Esophagus muscularis mucosa (tissue), 4 donors: ENCODE results near the gene UGT1A6. TPM values are rescaled to one million over a fixed set of nuclear protein-coding genes. Genes with fewer than 3 reads are reported as not detected.

Experiments
- DNase-seq: peaks from one replicate; pipeline ENCODE4 v3.0.0-alpha.2; 2017; ENCODE audit errors: extremely low spot score
- H3K27ac ChIP-seq, 4 donors: fragments of 200-600 bp; sonication (generic); replicated peaks in 1 of 4; 1 replicate in 3 of 4; 2 replicates in 1 of 4; pipeline ENCODE4 v1.5.1; 2016 to 2019; ENCODE audit warnings: mild to moderate bottlenecking in 1 of 4
- H3K27me3 ChIP-seq, 4 donors: fragments of 200-600 bp; sonication (generic); one replicate each; pipeline versions ENCODE4 v1.5.1 to v1.6.0; 2016 to 2019
- H3K36me3 ChIP-seq, 4 donors: fragments of 200-600 bp; sonication (generic); one replicate each; pipeline ENCODE4 v1.5.1; 2016 to 2019
- H3K4me1 ChIP-seq, 4 donors: fragments of 200-600 bp; sonication (generic); one replicate each; pipeline ENCODE4 v1.5.1; 2016 to 2019
- H3K4me3 ChIP-seq, 4 donors: fragments of 200-600 bp; sonication (generic); 1 replicate in 2 of 4; 2 replicates in 2 of 4; pipeline ENCODE4 v1.5.1; 2016 to 2019; ENCODE audit warnings: mild to moderate bottlenecking in 4 of 4, moderate library complexity in 1 of 4
- H3K9me3 ChIP-seq, 4 donors: fragments of 200-600 bp; sonication (generic); 1 replicate in 3 of 4; 2 replicates in 1 of 4; pipeline ENCODE4 v1.5.1; 2016 to 2019
- EP300 ChIP-seq: sonication (generic); formaldehyde crosslinking; IDR thresholded peaks from one replicate; pipeline ENCODE4 v1.6.1; 2017; ENCODE audit warnings: antibody characterized with exemption
- POLR2A ChIP-seq: fragments of 450-650 bp; IDR thresholded peaks from one replicate; pipeline ENCODE4 v1.6.1; 2017; ENCODE audit warnings: antibody characterized with exemption, moderate library complexity, mild to moderate bottlenecking, low read depth
- POLR2AphosphoS5 ChIP-seq, 2 donors: sonication (generic); formaldehyde crosslinking; IDR thresholded peaks; one replicate each; pipeline ENCODE4 v1.6.1; 2017; ENCODE audit warnings: antibody characterized with exemption in 2 of 2
- WGBS: methylation state at CpG from one replicate; pipeline ENCODE4 v1.1.5; 2018; 5-methylcytosine and 5-hydroxymethylcytosine counted together
- intact Hi-C: fragments of 100-400 bp; cut with DNase I; formaldehyde crosslinking; loops from one replicate; pipeline ENCODE4 v1.15.1; 2023
- total RNA-seq, 4 donors: library from RNA; depleted of rRNA; stranded (reverse); fragments of >200 nt; gene quantifications; one replicate each; pipeline versions ENCODE4 v1.1.0 to v1.2.1, GENCODE V29; 2016
- TF ChIP-seq, protein P1 (sequence below), 3 experiments: fragments of 200-600 bp in 2 of 3; fragments of 450-650 bp in 1 of 3; sonication (generic) in 2 of 3; IDR thresholded peaks; one replicate each; pipeline ENCODE4 v1.5.1; 2017 to 2019; ENCODE audit warnings: antibody characterized with exemption in 3 of 3, mild to moderate bottlenecking in 2 of 3, moderate library complexity in 1 of 3

UGT1A6 gene
- total RNA-seq, 4 donors from 2014 or later = not detected

- Histone ChIP-seq H3K4me3 (no peak overlapping the region), H3K4me1 (no peaks in the 10 kb centered on the region), H3K36me3 (no peaks in the 10 kb centered on the region), H3K9me3 (no peaks in the 10 kb centered on the region), H3K27ac (no peak overlapping the region), H3K27me3 (no peaks in the 10 kb centered on the region)
- 53% methylated on average over 1 of the region's 1 CpG for WGBS
- intact Hi-C loops = no loop called here
- TF ChIP-seq POLR2A (no peak), POLR2AphosphoS5 (IDR thresholded peaks at IDR 0.05) (no peak), EP300 (no peak)
- TF ChIP-seq, protein P1, sequence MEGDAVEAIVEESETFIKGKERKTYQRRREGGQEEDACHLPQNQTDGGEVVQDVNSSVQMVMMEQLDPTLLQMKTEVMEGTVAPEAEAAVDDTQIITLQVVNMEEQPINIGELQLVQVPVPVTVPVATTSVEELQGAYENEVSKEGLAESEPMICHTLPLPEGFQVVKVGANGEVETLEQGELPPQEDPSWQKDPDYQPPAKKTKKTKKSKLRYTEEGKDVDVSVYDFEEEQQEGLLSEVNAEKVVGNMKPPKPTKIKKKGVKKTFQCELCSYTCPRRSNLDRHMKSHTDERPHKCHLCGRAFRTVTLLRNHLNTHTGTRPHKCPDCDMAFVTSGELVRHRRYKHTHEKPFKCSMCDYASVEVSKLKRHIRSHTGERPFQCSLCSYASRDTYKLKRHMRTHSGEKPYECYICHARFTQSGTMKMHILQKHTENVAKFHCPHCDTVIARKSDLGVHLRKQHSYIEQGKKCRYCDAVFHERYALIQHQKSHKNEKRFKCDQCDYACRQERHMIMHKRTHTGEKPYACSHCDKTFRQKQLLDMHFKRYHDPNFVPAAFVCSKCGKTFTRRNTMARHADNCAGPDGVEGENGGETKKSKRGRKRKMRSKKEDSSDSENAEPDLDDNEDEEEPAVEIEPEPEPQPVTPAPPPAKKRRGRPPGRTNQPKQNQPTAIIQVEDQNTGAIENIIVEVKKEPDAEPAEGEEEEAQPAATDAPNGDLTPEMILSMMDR (IDR thresholded peaks at IDR 0.05) = no peak
- no peak for DNase-seq
These were observed 18.4 kb upstream of the UGT1A6 start for GRCh38 chr2:233674314-233674713.

GRCh38 chr2:233674995-233675394 is 17.7 kb upstream of the UGT1A6 start:
- H3K27me3 ChIP-seq = no peaks in the 10 kb centered on the region
- TF ChIP-seq, protein P1 (IDR thresholded peaks at IDR 0.05) = no peak
- TF ChIP-seq POLR2AphosphoS5 (IDR thresholded peaks at IDR 0.05) (no peak), POLR2A (no peak), EP300 (no peak)
- intact Hi-C loops = no loop called here
- H3K4me1 ChIP-seq = no peaks in the 10 kb centered on the region
- H3K36me3 ChIP-seq = no peaks in the 10 kb centered on the region
- 31% methylated on average over 4 of the region's 4 CpGs for WGBS
- no peaks in the 10 kb centered on the region for H3K9me3 ChIP-seq
- H3K4me3 ChIP-seq = no peak overlapping the region
- DNase-seq = no peak
- no peak overlapping the region for H3K27ac ChIP-seq

DNA sequence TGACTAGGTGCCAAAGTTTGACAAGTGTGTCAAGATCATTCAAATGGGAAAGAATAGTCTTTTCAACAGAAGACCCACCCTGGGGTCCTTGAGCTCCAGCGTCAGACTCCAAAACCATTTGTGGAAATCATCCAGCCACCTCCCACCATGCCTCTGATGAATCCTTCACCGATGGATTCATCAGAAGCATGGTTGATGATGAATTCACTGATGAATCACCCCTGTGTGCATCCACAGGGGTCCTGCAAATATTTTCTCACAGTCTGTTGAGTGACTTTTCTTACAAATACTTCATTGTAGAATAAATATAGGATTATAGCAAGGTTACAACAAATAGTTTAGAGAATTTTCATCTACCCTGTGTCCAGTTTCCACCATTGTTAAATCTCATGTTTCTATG is 16.6 kb upstream of the UGT1A6 start:
- H3K27ac ChIP-seq = no peak overlapping the region
- no peak for DNase-seq
- no peak overlapping the region for H3K4me3 ChIP-seq
- TF ChIP-seq POLR2AphosphoS5 (IDR thresholded peaks at IDR 0.05) (no peak), POLR2A (no peak)
- no peaks in the 10 kb centered on the region for H3K9me3 ChIP-seq
- no peaks in the 10 kb centered on the region for H3K36me3 ChIP-seq
- no peaks in the 10 kb centered on the region for H3K27me3 ChIP-seq
- intact Hi-C loops = no loop called here
- 72% methylated on average over 2 of the region's 2 CpGs for WGBS
- no peaks in the 10 kb centered on the region for H3K4me1 ChIP-seq

DNA sequence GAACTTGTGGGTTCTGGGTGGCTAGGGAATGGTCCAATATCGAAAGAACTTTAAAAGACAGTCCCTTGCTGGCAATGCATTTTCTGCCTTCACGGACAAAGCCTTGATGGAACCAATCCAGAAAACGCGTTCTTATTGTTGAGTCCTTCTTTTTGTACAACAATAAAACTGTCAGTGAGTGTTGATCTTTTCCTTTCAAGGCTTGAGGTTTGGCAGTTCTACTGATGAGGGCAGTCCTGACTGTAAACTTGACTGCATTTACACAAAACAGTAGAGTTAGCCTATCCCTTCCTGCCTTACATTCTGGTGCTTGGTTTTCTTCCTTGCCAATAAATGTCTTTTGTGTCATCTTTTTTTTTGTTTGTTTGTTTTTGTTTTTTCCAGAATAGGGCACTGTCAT is 13.5 kb upstream of the UGT1A6 start:
- 68% methylated on average over 4 of the region's 4 CpGs for WGBS

GRCh38 chr2:233680361-233681045 is 12.2 kb upstream of the UGT1A6 start:
- TF ChIP-seq POLR2A = no peak
- TF ChIP-seq POLR2AphosphoS5 (IDR thresholded peaks at IDR 0.05) = no peak
- TF ChIP-seq, protein P1 (IDR thresholded peaks at IDR 0.05) = no peak
- no peak for TF ChIP-seq EP300
- no peaks in the 10 kb centered on the region for H3K4me1 ChIP-seq
- H3K27me3 ChIP-seq = no peaks in the 10 kb centered on the region
- no peaks in the 10 kb centered on the region for H3K36me3 ChIP-seq
- no peak for DNase-seq
- no peak overlapping the region for H3K4me3 ChIP-seq
- no peak overlapping the region for H3K27ac ChIP-seq
- WGBS = 88% methylated on average over 4 of the region's 4 CpGs
- intact Hi-C loops = no loop called here
- H3K9me3 ChIP-seq = no peaks in the 10 kb centered on the region

More for the DNA sequence above, 13.5 kb upstream of the UGT1A6 start:
- intact Hi-C loops = no loop called here
- DNase-seq = no peak
- Histone ChIP-seq H3K4me3 (no peak overlapping the region), H3K36me3 (no peaks in the 10 kb centered on the region), H3K9me3 (no peaks in the 10 kb centered on the region), H3K27me3 (no peaks in the 10 kb centered on the region), H3K27ac (no peak overlapping the region), H3K4me1 (no peaks in the 10 kb centered on the region)
- TF ChIP-seq POLR2AphosphoS5 (IDR thresholded peaks at IDR 0.05) (no peak), EP300 (no peak), POLR2A (no peak)
- TF ChIP-seq, protein P1 (IDR thresholded peaks at IDR 0.05) = no peak
